ENCODE measurements around the gene RNF213.

DNA sequence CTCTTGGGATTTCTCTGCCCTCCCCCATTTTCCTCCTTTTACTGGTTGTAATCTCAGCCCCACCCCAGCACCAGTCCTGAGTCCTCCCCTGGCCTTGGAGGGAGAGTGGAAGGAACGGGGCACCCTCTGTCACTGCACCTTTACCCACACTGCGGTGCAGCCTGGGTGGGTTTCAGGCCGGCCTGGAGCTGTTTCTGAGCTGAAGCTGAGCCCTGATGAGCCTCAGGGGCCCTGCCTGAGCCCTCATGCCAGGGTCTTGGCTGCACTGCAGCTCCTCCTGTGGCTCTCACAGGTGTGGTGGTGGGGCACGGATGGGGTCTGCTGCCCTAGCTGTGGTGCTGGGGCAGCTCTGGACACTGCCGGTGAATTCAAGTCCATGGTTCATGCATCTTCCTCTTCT is 34.5 kb downstream of the RNF213 start:
- TF ChIP-seq YY1 (IDR thresholded peaks at IDR 0.05; ENCODE audit: insufficient read depth, insufficient read length): no peak
- TF ChIP-seq ZNF274 (IDR thresholded peaks at IDR 0.05; ENCODE audit: low read depth, low read length): no peak
